Measurements from ENCODE around the gene MVK. TPM values are rescaled to one million over a fixed set of nuclear protein-coding genes. Genes with fewer than 3 reads are reported as not detected.

The MVK gene
- total RNA-seq, 1 experiment from 2014 or later: 13.8 TPM

- DNase-seq (ENCODE audit: low read depth): peak; percentile 41
These were observed 28.6 kb upstream of the MVK start for GRCh38 chr12:109544955-109545531.

DNA sequence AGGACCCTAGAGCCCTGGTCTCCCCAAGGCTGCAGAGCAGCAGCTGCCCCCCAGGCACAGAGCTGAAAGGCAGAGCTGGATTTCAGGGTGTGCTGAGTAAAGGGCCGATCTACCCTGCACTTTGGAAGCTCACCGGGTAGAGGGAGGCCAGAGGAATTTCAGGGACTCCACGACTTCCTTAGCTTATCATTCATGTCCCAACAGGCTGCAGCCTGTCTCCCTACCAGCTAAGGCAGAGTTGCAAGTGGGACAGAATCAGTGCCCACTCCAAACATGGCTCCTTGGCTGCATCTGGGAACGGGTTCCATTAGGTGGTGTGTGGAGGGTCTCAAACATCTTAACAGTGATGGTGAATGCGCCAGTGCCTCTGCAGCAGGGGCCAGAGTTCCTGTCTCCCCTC lies 27.8 kb upstream of the MVK start:
- DNase-seq (ENCODE audit: low read depth): no peak

DNA sequence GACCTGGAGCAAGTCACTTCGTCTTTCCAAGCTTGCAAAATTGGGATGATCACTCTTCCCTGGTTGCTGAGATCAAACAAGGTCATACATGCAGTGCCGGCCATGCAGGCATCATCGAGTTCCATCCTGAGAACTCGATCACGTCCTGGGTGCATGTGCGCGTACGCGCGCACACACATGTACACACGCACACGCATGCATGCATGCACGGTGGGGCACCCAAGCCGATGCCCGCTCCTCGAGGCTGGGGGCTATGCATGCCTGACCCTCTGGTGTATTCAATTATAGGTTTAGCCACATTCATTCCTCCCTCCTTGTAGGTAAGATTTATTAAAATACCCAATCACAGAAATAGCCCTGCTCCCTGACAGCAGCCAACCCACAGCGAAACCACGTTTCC lies 26.3 kb upstream of the MVK start:
- no peak for DNase-seq (ENCODE audit: low read depth)

- no peak for DNase-seq (ENCODE audit: low read depth)
These were observed 25.3 kb upstream of the MVK start for GRCh38 chr12:109548258-109548657.

- no peak for DNase-seq (ENCODE audit: low read depth)
These were observed 23.9 kb upstream of the MVK start for GRCh38 chr12:109549613-109550270.

DNA sequence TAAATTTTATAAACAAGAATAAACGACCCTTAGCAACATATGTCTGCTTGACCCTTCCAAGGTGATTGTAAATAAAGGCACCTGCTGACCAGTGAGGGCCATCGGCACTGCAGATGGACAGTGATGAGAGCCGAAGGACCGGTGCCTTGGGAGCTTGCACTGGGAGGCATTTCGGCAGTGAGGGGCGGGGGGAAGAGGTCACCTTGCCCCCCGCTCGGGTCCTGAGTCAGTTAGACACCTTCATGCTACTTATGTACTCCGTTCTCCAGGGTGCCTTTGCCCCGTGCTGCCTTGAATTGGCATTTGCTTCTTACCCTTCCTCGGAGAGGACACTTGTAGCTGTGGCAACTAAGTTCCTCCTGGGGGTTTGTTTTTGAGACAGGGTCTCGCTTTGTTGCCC lies 23.3 kb upstream of the MVK start:
- DNase-seq (ENCODE audit: low read depth): no peak

DNA sequence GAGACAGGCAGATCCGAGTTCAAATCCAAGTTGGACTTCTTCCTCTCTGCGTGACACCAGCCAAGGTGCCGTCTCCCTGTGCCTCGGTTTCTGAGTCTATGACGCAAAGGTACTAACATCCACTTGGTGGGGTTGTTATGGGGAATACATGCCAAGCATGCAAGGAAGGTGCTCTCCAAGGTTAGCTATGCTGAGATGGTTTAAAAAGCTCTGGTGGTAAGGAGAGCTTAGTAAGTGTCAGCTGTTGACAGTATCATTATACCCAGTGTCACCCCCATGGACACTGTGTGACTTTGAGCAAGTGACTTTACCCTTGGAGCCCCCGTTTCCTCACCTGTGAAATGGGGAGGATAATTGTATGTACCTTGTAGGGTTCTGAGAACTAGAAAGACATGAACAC lies 22.5 kb upstream of the MVK start:
- no peak for DNase-seq (ENCODE audit: low read depth)

DNA sequence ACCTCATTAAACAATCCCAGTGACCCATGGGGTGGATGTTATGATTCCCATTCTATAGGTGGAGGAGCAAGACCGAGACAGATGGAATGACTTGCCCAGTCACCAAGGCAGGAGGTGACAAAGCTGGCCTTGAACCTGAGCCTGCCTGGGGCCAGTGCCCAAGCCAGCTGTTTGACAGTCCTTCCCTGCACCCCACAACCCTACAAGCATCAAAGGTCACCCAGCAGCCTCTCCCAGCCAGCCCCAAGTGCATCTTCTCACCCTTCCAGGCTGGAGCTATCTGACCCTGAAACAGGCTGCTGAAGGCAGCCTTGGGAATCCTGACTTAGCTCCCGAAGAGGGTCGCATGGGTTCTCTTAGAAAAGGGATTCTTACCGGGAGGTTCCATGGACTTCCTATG lies 20.6 kb upstream of the MVK start:
- DNase-seq (ENCODE audit: low read depth): no peak

DNA sequence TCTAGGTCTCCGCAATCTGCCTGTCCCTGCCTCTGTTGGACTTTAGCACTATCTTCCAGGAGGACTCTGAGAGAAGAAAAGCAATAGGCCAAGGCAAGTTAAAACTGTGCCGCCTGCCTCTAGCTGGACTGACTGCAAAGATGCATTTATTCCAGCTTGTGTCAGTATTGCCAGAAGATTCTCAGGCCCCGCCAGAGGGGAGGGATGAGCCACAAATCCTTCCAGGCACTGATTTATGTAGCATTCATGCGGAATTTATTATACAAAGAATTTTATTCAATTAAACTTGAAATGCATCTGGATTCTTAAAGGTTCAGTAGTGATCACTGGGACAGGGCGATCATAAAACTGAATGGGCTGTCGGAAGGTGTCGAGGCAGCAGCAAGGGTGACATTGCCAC lies 20.1 kb upstream of the MVK start:
- DNase-seq (ENCODE audit: low read depth): no peak

DNA sequence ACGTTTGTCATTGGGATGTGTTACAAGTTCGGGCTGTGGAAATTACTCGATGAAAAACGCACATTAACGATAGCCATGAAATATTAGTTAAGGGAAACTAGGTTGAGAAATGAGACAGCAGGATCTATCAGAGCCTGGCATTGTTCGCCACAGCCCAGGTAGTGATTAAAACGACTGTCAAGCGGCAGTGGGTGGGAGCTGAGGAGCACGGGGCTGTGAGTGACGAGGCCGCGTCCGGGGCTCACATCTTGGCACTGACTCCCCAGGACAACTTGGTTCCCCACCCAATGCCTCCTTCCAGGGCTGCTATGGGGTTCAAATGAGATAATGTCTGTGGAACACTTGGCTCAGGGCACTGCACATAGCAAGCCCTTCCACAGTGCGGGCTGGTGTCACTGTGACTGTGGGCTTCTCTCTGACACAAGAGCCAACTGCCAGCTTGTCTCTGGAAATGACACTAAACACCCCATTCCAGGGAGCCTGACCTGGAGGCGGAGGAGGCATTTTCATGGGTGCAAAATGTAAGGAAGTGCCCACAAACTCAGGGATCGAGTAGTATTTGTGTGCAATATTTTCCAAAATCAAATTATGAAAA lies 19.6 kb upstream of the MVK start:
- DNase-seq (ENCODE audit: low read depth): no peak

- no peak for DNase-seq (ENCODE audit: low read depth)
These were observed 18.8 kb upstream of the MVK start for GRCh38 chr12:109554761-109555160.

- no peak for DNase-seq (ENCODE audit: low read depth)
These were observed 17.9 kb upstream of the MVK start for GRCh38 chr12:109555431-109556315.

GRCh38 chr12:109557200-109557599 lies 16.4 kb upstream of the MVK start:
- no peak for DNase-seq (ENCODE audit: low read depth)

- no peak for DNase-seq (ENCODE audit: low read depth)
These were observed 15.8 kb upstream of the MVK start for GRCh38 chr12:109557805-109558204.

DNA sequence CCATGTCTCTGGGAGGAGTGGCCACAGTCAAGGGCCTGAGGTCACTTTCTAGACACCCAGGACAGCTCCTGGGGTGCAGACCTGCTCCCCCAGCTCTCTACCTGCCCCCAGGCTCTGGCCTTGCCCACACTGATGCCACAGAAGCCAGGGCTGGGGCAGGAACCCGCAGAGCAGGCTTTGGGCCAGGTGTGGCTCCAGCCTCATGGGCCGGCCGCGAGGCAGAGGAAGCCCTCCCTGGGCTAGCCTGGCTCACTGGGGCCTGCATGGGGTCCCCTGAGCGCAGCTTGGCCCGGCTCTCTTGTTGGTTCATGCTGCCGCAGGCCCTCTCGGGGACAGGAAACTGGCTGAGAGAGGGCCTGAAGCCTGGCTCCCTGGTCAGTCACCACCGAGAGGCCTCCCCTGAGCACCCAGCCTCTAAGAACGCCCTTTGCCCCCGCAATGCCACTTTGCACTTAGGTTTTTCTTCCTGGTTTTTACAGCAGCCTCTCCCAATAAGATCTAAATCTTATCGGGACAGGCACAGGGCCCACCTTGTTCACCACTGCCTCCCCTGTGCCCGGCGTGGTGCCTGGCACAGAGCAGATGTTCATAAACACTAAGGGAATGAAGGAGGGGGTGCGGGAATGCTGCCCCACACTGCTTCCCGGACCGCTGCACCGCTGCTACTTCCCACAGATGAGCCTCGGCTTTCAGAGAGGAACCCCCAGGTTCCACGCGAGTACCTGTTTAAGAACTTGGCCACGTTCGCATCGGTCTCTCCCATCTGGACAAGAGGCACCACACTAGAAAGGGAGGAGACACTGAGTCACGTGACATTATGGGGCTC lies 15.0 kb upstream of the MVK start:
- no peak for DNase-seq (ENCODE audit: low read depth)

DNA sequence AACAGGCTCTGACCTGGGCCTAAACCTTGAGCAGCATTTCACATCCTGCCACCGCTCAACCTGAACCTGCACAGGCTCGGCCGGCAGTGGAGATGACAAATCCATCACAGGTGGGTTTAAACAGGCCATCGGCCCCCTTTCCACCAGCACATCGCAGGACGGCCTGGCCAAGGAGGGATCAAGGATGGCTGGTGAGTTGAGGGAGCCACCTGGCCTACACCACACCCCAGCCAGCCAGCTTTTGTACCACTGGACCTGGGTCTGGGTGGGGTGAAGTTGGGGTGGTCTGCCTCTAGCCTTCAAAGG lies 14.4 kb upstream of the MVK start:
- no peak for DNase-seq (ENCODE audit: low read depth)

DNA sequence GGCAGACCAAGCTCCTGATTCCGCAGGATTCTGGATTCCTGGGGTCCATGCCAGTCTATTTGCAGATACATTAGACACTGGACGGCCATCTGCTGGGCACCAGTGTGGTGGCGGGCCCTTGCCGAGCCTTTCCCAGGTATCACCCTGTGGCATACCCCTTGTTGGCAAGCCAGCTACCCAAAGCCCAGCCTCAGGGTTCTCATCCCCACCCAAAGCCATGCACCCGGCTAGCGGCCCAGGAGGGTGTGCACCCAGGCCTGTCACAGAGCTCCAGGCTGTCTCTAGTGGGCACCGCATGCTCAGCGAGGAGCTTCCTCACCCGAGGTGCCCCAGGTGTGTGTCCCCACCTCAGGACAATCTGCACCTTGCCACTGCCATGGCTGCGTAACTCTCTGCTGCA lies 14.0 kb upstream of the MVK start:
- no peak for DNase-seq (ENCODE audit: low read depth)

DNA sequence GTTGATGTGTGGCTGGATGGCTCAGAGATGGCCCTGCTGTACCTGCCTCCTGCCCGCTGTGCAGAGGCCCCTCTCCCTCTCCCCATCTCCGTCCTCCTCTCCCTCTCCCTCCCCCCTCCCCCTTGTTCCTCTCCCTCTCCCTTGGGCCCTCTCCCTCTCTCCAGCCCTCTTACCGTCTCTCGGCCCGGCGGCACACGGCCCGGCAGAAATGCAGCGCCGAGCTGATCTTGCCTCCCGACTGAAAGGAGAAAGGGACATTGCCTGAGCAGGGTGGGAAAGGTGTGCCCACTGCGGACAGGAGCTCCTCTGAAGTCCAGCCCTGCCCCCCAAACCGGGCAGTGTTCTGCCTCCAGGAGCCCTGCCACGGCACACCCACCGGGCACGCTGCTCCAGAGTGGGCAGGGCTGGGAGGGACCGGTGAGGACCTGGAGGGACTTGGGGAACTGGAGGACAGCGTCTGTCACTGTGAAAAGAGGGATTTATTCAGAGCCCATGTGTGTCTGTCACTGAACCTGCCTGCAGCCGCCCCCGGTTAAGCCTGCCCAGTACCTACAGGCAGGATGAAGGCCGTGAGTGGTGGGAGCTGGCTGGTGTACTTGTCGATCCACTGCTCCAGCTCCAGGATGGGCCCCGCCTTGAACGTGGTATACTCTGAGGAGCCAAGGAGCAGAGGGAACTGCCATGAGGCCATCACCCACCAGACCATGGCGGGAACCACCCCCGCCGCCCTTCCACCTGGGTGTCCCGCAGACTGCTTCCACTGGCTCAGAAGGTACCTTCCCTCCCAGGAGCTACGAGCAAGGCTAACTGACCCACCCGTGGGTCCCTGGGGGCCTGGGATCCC lies 12.5 kb upstream of the MVK start:
- no peak for DNase-seq (ENCODE audit: low read depth)

DNA sequence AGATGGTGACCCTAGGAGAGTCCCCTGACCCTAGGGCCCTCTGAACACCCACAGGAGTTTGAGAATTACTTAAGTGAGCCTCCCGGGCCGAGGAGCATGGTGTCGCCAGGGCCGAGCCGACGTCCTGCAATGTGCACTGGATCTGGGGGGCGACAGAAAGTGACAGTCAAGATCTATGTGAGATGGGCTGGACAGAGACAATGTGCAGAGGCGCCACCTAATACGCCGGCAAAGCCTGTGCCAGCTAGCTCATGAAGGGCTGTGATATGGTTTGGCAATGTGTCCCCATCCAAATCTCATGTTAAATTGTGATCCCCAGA lies 11.9 kb upstream of the MVK start:
- no peak for DNase-seq (ENCODE audit: low read depth)

DNA sequence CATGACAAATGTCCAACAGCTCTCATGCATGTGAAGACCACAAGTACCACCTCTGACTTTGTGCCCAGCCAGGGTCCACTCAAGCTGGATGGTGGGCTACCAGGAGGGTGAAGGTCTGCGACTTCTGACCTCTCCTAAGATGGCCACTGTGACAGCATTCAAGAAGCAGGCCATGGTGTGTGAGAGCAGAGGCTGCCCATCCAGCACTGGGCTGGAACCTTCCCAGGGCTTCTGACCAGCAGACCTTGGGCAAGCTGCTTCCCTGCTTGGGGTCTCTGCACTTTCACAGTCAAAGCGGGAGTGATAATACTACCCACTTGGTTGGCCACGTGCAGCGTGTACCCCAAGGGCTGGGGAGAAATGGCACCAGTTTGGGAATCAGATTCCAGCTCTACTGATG lies 10.7 kb upstream of the MVK start:
- DNase-seq (ENCODE audit: low read depth): no peak
